ENCODE results near the gene ARHGEF25.

DNA sequence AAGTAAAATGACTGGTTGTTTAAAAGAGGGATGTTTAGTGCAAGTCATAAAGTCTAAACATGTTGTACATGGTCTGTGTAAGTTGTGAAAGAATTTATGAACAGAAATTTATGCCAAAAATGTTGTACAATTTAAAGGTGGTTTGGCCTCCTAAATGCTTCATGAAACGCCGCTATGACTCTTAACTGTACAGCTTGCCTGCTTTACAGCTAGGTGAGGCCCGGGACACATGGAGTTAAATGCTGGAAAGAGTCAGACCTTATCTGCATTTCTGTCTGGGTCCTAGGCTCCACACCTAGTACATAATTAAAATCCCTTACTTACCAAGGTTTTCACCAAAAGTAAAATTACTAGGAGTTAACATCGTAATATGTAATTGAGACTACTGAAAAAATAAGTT, 50.1 kb downstream of the ARHGEF25 start:
- TF ChIP-seq POLR2AphosphoS5 (IDR thresholded peaks at IDR 0.05; ENCODE audit: borderline replicate concordance, low read depth, low read length): no peak
- TF ChIP-seq EZH2 (IDR thresholded peaks at IDR 0.05): no peak
